Neural progenitor cell (in vitro differentiated cells): ENCODE measurements around the gene TTC39C.

Experiments used
- EZH2 ChIP-seq: fragments of 200-600 bp; sonication (generic); IDR thresholded peaks from 2 replicates; pipeline ENCODE4 v1.6.1; 2017; ENCODE audit warnings: antibody characterized with exemption, mild to moderate bottlenecking, moderate library complexity
- EZH2phosphoT487 ChIP-seq: fragments of 200-600 bp; sonication (generic); IDR thresholded peaks from 2 replicates; pipeline ENCODE4 v1.6.1; 2017; ENCODE audit warnings: antibody characterized with exemption
- TF ChIP-seq, protein P1 (sequence below): fragments of 200-600 bp; sonication (generic); IDR thresholded peaks from 2 replicates; pipeline ENCODE4 v1.5.1; 2017; ENCODE audit warnings: antibody characterized with exemption, mild to moderate bottlenecking

DNA sequence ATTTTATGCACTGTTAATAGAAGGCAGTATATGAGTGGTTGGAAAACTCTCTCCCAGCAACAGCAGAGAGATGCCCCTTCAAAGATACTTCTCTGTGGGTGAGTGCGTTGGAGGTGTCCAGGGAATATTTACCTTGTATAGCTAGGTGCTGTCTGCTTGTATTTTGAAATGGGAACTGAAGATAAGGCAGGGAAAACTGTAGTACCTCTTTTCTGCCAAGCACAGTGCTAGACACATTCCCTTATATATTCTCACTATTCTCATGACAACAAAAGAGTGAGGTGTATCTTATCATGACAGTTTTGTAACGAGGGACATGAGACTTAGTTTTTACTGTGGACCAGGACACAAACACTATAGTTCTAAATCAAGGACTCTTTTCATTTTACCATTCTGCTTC is 2.1 kb downstream of the TTC39C start:
- TF ChIP-seq, protein P1, sequence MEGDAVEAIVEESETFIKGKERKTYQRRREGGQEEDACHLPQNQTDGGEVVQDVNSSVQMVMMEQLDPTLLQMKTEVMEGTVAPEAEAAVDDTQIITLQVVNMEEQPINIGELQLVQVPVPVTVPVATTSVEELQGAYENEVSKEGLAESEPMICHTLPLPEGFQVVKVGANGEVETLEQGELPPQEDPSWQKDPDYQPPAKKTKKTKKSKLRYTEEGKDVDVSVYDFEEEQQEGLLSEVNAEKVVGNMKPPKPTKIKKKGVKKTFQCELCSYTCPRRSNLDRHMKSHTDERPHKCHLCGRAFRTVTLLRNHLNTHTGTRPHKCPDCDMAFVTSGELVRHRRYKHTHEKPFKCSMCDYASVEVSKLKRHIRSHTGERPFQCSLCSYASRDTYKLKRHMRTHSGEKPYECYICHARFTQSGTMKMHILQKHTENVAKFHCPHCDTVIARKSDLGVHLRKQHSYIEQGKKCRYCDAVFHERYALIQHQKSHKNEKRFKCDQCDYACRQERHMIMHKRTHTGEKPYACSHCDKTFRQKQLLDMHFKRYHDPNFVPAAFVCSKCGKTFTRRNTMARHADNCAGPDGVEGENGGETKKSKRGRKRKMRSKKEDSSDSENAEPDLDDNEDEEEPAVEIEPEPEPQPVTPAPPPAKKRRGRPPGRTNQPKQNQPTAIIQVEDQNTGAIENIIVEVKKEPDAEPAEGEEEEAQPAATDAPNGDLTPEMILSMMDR, result peak; percentile 36
- TF ChIP-seq EZH2, result no peak
- TF ChIP-seq EZH2phosphoT487, result no peak
